HG03469 (cell line): ENCODE data around the gene POLD4.

Experiments used
- ATAC-seq: cut with Tn5 transposase; IDR thresholded peaks from one replicate; pipeline ENCODE4 v1.9.1; 2021; ENCODE audit warnings: mild to moderate bottlenecking, moderate library complexity, moderate number of reproducible peaks; ENCODE audit not compliant: unreplicated experiment

Gene POLD4

GRCh38 chr11:67303132-67303834, 50.1 kb downstream of the POLD4 start, which contains the start of gene SSH3:
SSH3 (plus strand) TSS chr11:67303530; CDS start chr11:67303626, 96 bp downstream.
- ATAC-seq = no peak

- ATAC-seq = no peak
These were observed 50.7 kb downstream of the POLD4 start for GRCh38 chr11:67302571-67303131.

DNA sequence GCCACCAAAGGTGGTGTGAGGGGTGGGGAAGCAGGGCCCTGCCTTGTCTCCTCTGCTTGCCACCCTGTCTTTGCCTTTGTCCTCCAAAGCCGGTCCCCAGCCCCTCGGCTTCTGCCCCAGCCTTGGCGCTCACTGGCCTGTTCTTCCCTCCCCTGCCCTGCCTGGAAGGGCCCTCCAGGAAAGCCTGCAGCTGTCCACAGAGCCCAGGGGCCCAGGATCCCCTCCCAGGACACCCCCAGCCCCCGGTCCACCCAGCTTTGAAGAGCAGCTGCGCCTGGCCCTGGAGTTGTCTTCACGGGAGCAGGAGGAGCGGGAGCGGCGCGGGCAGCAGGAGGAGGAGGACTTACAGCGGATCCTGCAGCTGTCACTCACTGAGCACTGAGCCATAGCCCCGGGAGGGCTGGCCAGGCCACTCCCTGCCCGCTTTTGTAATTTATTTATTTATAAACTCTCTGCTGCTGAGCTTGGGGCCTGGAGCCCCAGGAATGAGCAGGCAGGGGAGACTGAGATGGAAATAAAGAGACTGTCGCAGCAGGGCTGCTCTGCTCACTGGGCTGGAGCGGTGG, 51.3 kb downstream of the POLD4 start:
- no peak for ATAC-seq

GRCh38 chr11:67301313-67301921, 51.9 kb downstream of the POLD4 start:
- ATAC-seq = no peak
